Activated naive CD8-positive, alpha-beta T cell treated with anti-CD3 and anti-CD28 coated beads, Interleukin-2, amount 50 U/mL, for 16 hours (primary cell): ENCODE results near the gene XPO5.

Experiments used
- DNase-seq: peaks from one replicate; pipeline ENCODE4 v3.0.0-alpha.2; 2020; ENCODE audit warnings: low read depth, low spot score

Gene XPO5

DNA sequence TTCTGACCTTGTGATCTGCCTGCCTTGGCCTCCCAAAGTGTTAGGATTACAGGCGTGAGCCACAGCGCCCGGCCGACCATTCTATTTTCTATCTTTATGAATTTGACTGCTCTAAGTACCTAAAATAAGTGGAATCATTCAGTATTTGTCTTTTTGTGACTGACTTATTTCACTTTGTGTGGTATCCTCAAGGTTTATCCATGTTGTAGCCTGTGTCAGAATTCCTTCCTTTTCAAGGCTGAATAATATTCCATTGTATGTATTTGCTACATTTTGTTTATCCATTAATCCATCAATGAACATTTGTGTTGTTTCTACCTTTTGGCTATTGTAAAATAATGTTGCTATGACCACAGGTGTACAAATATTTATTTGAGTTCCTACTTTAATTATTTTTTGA, 103.3 kb downstream of the XPO5 start:
- no peak for DNase-seq
